GM21576 (cell line): Measurements from ENCODE around the gene SRSF3.
"Not testable (repeated sequence)": the region's sequence is repeated elsewhere in the genome, so short reads cannot be mapped to it uniquely, and the experiment has no call there.

ENCODE experiments used
- ATAC-seq: cut with Tn5 transposase; IDR thresholded peaks from one replicate; pipeline ENCODE4 v1.9.1; 2021; ENCODE audit warnings: mild to moderate bottlenecking, moderate library complexity; ENCODE audit not compliant: unreplicated experiment

Gene SRSF3

GRCh38 chr6:36642913-36643817, 49.0 kb downstream of the SRSF3 start:
- no peak for ATAC-seq

GRCh38 chr6:36643977-36644376, 49.8 kb downstream of the SRSF3 start:
- no peak for ATAC-seq

- no peak for ATAC-seq
Observed at GRCh38 chr6:36649086-36649485, 54.9 kb downstream of the SRSF3 start.

- ATAC-seq = no peak
Observed at GRCh38 chr6:36649701-36650484, 55.7 kb downstream of the SRSF3 start.

- no peak for ATAC-seq
Observed at GRCh38 chr6:36650848-36651478, 56.8 kb downstream of the SRSF3 start.

- ATAC-seq = no peak
Observed at GRCh38 chr6:36651659-36652379, 57.7 kb downstream of the SRSF3 start.

GRCh38 chr6:36654469-36654868, 60.3 kb downstream of the SRSF3 start:
- ATAC-seq = not testable (repeated sequence)
